MM.1S (cell line): Measurements from ENCODE around the gene PREX1.

Experiments
- CTCF ChIP-seq: fragments of 300-600 bp; sonication (generic); IDR thresholded peaks from 2 replicates; pipeline ENCODE4 v1.5.1; 2016; ENCODE audit warnings: antibody characterized with exemption, low read length, mixed read lengths
- EZH2 ChIP-seq: fragments of 300-600 bp; sonication (generic); optimal IDR thresholded peaks from 2 replicates; pipeline ENCODE3; 2017; ENCODE audit warnings: low read depth, mild to moderate bottlenecking, antibody characterized with exemption, low read length, mixed read lengths

- no peak for TF ChIP-seq CTCF
- TF ChIP-seq EZH2 = no peak
These were observed 13.8 kb downstream of the PREX1 start for GRCh38 chr20:48813930-48814546.
